NCI-H1417 (cell line): ENCODE data around the gene CEACAM20.
"Not testable (repeated sequence)": the region's sequence is repeated elsewhere in the genome, so short reads cannot be mapped to it uniquely, and the experiment has no call there.

Experiments used
- DNase-seq, 3 experiments: peaks; one replicate each; lab custom pipeline; 2025; lab: John Stamatoyannopoulos, UW

Gene CEACAM20

GRCh38 chr19:44529536-44529935 lies at the start of gene CEACAM20:
Gene CEACAM20 (minus strand): TSS chr19:44529675. CDS start chr19:44529509, 166 bp downstream.
- DNase-seq, result peak in 1 of 3 experiments; percentile 12

DNA sequence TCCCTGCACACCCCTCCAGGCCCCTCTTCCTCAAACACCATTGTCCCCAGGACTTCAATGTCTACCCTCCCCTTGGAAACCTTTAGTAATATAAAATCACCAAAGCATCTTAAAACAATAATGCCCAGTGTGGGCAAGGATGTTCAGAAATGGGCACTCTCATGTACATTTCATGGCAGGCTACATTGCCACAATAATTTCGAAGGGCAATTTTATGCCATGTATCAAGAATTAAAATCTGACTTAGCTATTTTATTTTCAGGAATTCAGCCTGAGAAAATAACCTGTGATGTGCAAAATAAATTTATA lies 48.0 kb upstream of the CEACAM20 start:
- DNase-seq, result no peak

DNA sequence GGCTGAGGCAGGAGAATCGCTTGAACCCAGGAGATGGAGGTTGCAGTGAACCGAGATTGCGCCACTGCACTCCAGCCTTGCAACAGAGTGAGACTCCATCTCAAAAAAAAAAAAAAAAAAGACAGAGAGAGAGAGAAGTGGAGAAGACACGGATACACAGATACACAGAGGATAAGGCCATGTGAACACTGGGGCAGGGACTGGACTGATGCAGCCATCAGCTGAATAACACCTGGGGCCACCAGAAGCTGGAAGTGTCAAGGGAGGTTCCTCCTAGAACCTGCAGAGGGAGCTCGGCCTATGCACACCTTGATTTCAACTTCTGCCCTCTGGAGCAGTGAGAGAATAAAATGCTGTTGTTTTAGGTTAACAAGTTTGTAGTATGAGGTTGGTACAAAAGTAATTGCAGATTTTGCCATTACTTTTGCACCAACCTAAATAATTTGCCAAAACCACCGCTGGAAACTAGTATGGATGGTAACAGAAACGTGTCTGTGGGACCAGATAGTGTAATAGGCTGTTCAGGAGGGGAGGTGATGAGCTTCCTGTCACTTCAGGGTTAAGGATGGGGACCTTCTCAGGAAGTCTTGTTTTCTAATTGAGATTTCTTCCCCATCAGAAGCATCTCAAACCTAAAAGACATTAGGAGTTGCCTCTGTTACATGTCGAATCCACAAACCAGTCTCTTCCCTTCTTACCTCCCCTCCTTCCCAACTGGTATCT lies 47.5 kb upstream of the CEACAM20 start:
- DNase-seq, result peak in 2 of 3 experiments; percentile 26 to 65

GRCh38 chr19:44575116-44575700 lies 45.7 kb upstream of the CEACAM20 start:
- no peak for DNase-seq

DNA sequence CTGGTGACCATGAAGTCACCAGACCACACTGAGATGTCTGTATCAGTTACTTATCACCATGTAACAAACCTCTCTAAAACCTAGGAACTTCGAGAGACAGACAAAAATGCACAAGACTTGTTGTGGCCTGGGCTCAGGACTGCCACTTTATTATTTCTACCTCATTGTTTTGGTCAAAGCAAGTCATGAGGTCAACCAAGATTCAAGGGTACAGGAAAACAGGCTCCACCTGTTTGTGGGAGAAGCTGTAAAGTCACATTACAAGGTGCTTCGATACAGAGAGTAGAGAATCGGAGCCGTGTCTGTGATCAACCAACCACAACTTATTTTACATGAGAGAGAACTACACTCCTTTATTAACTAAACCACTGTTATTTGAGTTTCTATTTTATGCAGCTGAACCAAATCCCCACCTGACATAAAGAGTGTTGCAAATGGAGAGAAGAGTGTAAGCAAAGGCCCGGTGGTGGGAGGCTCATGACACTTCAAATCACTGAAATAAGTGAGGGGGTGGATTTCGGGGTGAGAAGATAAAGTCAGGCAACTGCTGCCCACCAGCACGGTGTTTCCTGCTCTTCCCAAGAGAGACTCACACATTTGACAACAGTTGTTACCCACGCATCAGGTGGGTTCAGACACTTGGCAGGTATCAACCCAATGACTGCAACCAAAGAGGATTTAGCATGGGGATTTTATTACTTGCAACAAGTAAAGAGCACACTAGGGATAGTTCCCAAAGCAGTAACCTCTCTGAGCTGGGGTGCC lies 44.9 kb upstream of the CEACAM20 start:
- DNase-seq, result no peak

GRCh38 chr19:44573627-44574026 lies 44.2 kb upstream of the CEACAM20 start:
- no peak for DNase-seq

DNA sequence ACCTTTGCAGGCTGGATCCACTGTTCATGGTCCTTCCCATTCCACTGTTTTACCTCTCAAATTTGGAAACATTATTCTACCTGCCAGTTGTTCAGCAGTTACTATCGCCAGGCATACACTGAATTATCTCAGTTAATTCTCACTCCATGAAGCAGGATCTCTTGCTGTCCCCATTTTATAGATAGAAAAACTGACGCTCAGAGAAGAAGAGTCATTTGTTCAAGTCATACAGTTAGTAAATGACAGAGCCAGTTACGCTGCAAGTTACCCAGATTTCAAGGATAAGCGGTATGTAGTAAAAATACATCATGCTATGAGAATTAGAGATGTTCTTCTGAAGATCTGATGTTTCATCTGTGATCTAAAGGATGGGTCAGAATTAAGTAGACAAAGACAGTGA lies 43.7 kb upstream of the CEACAM20 start:
- DNase-seq, result no peak

GRCh38 chr19:44572581-44572900 lies 43.1 kb upstream of the CEACAM20 start:
- DNase-seq, result no peak

- DNase-seq, result no peak
Measured at GRCh38 chr19:44571830-44572580, 42.5 kb upstream of the CEACAM20 start.

GRCh38 chr19:44570984-44571684 lies 41.7 kb upstream of the CEACAM20 start:
- DNase-seq, result peak; percentile 61 to 84 (median 71)

GRCh38 chr19:44570603-44570983 lies 41.1 kb upstream of the CEACAM20 start:
- no peak for DNase-seq

DNA sequence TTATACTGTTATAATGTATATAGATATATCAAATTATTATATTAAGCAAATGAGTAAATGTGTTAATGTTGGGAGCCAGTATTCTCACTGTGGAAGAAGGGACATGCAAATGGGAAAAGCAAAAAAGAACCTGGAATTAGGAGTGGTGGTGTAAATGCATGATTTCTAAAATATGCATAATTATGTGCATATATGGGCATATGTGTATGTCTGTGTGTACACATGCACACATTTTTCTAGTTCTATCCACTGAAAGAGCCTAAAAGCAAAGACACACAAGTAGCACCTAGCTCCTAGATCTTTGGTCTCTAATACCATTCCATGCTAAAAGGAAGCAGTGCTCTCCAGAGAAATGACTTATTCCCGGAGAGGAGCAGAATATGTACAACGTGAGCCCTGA lies 38.3 kb upstream of the CEACAM20 start:
- no peak for DNase-seq

- DNase-seq, result no peak
Measured at GRCh38 chr19:44566984-44567383, 37.5 kb upstream of the CEACAM20 start.

DNA sequence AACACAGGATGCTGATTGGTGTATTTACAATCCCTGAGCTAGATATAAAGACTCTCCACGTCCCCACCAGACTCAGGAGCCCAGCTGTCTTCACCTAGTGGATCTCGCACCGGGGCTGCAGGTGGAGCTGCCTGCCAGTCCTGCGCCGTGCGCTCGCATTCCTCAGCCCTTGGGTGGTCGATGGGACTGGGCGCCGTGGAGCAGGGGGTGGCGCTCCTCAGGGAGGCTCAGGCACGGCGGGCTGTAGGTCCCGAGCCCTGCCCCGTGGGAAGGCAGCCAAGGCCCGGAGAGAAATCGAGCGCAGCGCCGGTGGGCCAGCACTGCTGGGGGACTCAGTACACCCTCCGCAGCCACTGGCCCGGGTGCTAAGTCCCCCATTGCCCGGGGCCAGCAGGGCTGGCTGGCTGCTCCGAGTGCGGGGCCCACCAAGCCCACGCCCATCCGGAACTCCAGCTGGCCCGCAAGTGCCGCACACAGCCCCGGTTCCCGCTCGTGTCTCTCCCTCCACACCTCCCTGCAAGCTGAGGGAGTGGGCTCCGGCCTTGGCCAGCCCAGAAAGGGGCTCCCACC lies 33.7 kb upstream of the CEACAM20 start:
- not testable (repeated sequence) for DNase-seq

DNA sequence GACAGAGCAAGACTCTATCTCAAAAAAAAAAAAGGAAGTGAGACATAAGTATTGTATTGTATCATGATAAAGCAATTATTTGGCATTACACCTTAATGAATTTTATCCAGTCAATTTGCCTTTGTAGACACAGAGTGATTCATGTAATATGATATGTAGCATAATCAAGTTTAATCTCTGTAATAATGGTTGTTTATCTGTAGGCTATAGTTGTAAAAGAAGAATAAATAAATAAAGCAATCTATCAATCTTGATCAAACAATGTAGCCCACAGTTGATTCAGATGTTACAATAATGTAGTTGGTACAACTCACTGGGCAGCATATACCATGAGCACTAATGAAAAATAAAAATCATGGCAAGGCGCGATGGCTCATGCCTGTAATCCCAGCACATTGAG lies 28.5 kb upstream of the CEACAM20 start:
- DNase-seq, result peak in 1 of 3 experiments; percentile 57

GRCh38 chr19:44554641-44555246 lies 25.3 kb upstream of the CEACAM20 start:
- DNase-seq, result no peak

GRCh38 chr19:44553478-44554171 lies 24.1 kb upstream of the CEACAM20 start:
- no peak for DNase-seq

DNA sequence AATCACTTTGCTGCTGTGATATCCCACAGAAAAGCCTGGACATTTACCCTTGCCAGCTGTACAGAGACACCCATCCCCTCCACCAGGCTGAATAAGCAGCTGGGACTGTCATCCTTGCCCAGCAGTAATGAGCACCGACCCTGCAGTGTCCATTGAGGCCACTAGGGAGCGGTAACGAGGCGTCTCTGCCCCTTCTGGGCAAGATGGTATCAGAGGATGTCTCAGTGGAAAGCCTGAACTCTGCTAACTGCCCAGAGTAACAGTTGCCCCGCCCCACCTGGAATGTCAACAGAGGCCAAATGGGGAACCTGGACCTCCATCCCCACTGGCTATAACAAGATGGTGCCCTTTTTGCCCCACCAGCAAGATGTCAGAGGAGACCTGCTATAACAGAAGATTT lies 22.8 kb upstream of the CEACAM20 start:
- peak in 2 of 3 experiments; percentile 2 to 4 for DNase-seq

DNA sequence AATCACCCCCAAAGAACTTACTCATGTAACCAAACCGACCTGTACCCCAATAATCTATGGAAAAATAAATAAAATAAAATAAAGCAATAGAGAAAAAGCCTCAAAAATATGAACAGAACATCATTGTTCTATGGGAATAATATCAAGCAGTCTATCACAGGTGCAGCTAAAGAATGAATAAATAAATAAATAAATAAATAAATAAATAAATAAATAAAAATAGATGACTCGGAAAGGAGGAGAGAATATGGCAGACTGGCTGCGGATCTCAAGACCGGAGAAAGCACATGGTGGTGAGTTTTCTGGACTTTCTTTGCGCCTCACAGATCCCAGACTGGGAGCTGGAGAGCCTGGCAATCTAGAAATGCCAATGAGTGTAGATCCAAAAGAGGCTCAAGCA lies 22.4 kb upstream of the CEACAM20 start:
- no peak for DNase-seq

GRCh38 chr19:44550976-44551375 lies 21.5 kb upstream of the CEACAM20 start:
- DNase-seq, result not testable (repeated sequence)

- no peak for DNase-seq
Measured at GRCh38 chr19:44549507-44549906, 20.0 kb upstream of the CEACAM20 start.
